ENCODE measurements around the gene GCC1.
"Not testable (repeated sequence)": the region's sequence is repeated elsewhere in the genome, so short reads cannot be mapped to it uniquely, and the experiment has no call there.

Gene GCC1

DNA sequence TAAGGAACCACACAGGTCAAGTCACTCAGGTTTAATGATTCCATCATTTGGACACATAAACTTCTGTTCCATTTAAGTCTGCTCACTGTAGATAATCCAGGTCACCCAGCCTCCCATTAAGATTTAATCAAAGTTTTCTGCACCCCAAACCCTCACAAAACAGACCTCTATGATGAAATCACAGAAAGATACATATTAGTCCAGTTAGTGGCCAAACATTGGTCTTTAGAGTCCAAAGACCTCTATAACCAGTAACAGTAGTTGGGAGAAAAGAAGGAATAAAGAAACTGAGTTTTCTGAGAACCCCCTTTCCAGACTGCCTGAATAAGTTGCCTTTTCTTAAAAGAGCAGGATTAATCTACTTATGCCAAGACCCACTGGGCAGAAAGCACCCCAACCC, 4.8 kb downstream of the GCC1 start:
- peak overlapping the region; percentile 72 for H3K27ac ChIP-seq (ENCODE audit: low read depth, low read length)
- no peaks in the 10 kb centered on the region for H3K9me3 ChIP-seq (ENCODE audit: control insufficient read depth in 5 of 5, low read length in 5 of 5)
- H3K4me3 ChIP-seq (ENCODE audit: low read depth in 1 of 5, low read length in 5 of 5): no peak overlapping the region
- H3K4me1 ChIP-seq (ENCODE audit: control insufficient read depth in 5 of 5, insufficient read depth in 5 of 5, low read length in 5 of 5): peaks cover 18 to 60% (median 53%) of the 10 kb centered on the region in 5 donors
- peaks cover 3 to 31% (median 28%) of the 10 kb centered on the region in 5 donors for H3K36me3 ChIP-seq (ENCODE audit: control insufficient read depth in 5 of 5, insufficient read depth in 5 of 5, low read length in 5 of 5)
- H3K9ac ChIP-seq (ENCODE audit: low read length in 5 of 5): peak overlapping the region in 3 of 5 donors; percentile 2 to 64 (median 52)
- H3K27me3 ChIP-seq (ENCODE audit: control insufficient read depth in 5 of 5, insufficient read depth in 4 of 5, low read length in 5 of 5): no peaks in the 10 kb centered on the region

DNA sequence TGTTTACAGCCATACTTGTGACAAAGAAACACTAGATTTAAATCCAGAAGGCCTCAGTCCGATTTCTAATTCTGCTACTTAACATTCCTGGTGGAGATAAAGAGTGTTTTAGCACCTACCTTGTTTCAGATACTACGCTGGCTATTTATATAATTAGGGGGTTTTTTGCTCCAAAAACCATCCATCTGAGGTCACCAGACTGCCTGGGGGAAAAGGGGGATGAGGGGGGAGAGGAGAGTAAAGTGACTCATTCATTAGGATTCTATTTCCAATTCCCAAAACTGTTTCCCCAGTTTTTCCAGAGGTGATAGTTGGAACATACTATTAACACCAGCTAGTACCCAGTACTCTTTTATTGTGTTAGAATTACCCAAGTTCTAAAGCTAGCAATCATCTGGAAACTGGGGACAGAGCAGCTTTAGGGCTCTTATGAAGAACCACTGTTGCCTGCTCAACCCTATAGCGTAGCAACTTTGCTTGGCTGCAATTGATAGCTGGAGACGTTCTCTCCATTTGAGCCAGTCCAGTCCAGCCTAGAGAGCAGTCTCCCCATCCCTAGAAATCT, 6.6 kb downstream of the GCC1 start:
- H3K9me3 ChIP-seq (ENCODE audit: control insufficient read depth in 5 of 5, low read length in 5 of 5): no peaks in the 10 kb centered on the region
- no peak overlapping the region for H3K4me3 ChIP-seq (ENCODE audit: low read depth in 1 of 5, low read length in 5 of 5)
- peaks cover 3 to 34% (median 28%) of the 10 kb centered on the region in 5 donors for H3K36me3 ChIP-seq (ENCODE audit: control insufficient read depth in 5 of 5, insufficient read depth in 5 of 5, low read length in 5 of 5)
- no peaks in the 10 kb centered on the region for H3K27me3 ChIP-seq (ENCODE audit: control insufficient read depth in 5 of 5, insufficient read depth in 4 of 5, low read length in 5 of 5)
- H3K4me1 ChIP-seq (ENCODE audit: control insufficient read depth in 5 of 5, insufficient read depth in 5 of 5, low read length in 5 of 5): peaks cover 7 to 46% (median 39%) of the 10 kb centered on the region in 5 donors
- peak overlapping the region; percentile 69 for H3K27ac ChIP-seq (ENCODE audit: low read depth, low read length)
- peak overlapping the region in 2 of 5 donors; percentile 4 to 35 for H3K9ac ChIP-seq (ENCODE audit: low read length in 5 of 5)

DNA sequence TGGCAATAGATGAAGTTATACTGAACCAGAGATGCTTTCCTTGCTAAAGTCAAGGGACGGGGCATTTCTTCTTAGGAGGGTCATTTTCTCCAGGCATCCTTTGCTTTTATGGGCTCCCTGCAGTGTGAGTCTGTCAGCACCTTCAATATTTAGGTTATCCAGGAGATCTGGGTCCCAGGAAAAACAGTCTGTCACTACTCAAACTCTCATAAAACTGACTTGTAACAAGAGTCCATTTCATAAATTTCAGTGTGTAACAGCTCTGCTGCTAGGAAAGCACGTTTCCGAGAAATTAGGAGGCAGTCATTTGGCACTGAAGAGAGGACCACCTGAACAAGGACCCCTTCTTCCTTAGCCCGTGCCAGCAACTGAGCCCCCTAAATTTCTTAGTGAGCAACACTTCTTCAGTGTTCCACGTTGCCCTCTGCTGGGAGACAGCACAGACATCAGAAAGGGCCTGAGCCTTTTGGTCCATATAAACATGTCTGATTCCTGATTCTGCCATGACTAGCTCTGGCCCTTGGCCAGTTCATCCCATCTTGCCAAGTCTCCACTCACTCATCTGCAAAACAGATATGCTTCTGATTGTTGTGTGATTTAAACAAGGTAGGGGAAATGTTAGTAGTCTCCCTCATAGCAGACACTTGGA, 7.2 kb downstream of the GCC1 start:
- peaks cover 4 to 39% (median 33%) of the 10 kb centered on the region in 5 donors for H3K4me1 ChIP-seq (ENCODE audit: control insufficient read depth in 5 of 5, insufficient read depth in 5 of 5, low read length in 5 of 5)
- H3K27me3 ChIP-seq (ENCODE audit: control insufficient read depth in 5 of 5, insufficient read depth in 4 of 5, low read length in 5 of 5): no peaks in the 10 kb centered on the region
- H3K9me3 ChIP-seq (ENCODE audit: control insufficient read depth in 5 of 5, low read length in 5 of 5): no peaks in the 10 kb centered on the region
- H3K9ac ChIP-seq (ENCODE audit: low read length in 5 of 5): peak overlapping the region in 1 of 5 donors; percentile 4
- peaks cover 3 to 33% (median 25%) of the 10 kb centered on the region in 5 donors for H3K36me3 ChIP-seq (ENCODE audit: control insufficient read depth in 5 of 5, insufficient read depth in 5 of 5, low read length in 5 of 5)
- H3K4me3 ChIP-seq (ENCODE audit: low read depth in 1 of 5, low read length in 5 of 5): no peak overlapping the region
- peak overlapping the region; percentile 59 for H3K27ac ChIP-seq (ENCODE audit: low read depth, low read length)

DNA sequence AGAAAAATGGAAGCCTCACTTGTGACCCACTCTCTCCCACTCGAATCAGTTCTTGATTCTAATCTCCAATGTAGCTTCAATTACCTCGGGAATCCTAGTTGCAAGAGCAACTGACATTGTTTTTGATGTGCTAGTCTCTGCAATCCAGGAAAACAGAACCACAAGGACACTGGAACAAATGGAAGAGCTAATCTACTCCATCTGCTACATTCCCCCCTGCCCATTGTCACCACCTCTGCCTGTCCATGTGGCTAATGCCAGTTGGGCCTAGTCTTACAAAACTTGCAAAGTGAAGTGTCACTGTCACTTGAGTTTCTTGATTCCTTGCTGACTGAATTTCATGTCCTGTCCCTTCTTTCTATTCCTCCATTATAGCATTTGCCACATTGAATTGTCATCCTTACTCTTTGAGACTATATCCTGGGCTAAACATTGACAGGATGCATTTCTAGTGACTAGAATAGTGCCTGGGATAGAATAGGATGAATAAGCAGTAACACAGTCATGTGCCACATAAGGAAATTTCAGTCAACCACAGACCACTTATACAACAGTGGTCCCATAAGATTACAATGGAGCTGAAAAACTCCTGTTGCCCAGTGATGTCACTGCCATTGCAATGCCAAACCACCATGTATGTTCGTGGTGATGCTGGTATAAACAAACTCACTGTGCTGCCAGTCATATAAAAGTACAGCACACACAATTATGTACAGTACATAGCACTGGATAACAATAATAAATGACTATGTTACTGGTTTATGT, 13.5 kb downstream of the GCC1 start:
- no peak overlapping the region for H3K9ac ChIP-seq (ENCODE audit: low read length in 5 of 5)
- no peaks in the 10 kb centered on the region for H3K27me3 ChIP-seq (ENCODE audit: control insufficient read depth in 5 of 5, insufficient read depth in 4 of 5, low read length in 5 of 5)
- no peak overlapping the region for H3K4me3 ChIP-seq (ENCODE audit: low read depth in 1 of 5, low read length in 5 of 5)
- H3K4me1 ChIP-seq (ENCODE audit: control insufficient read depth in 5 of 5, insufficient read depth in 5 of 5, low read length in 5 of 5): no peaks in the 10 kb centered on the region
- no peaks in the 10 kb centered on the region for H3K9me3 ChIP-seq (ENCODE audit: control insufficient read depth in 5 of 5, low read length in 5 of 5)
- H3K36me3 ChIP-seq (ENCODE audit: control insufficient read depth in 5 of 5, insufficient read depth in 5 of 5, low read length in 5 of 5): peaks cover 0 to 3% (median 0%) of the 10 kb centered on the region in 5 donors
- H3K27ac ChIP-seq (ENCODE audit: low read depth, low read length): no peak overlapping the region

DNA sequence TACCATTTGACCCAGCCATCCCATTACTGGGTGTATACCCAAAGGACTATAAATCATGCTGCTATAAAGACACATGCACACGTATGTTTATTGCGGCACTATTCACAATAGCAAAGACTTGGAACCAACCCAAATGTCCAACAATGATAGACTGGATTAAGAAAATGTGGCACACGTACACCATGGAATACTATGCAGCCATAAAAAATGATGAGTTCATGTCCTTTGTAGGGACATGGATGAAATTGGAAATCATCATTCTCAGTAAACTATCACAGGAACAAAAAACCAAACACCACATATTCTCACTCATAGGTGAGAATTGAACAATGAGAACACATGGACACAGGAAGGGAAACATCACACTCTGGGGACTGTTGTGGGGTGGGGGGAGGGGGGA, 17.4 kb downstream of the GCC1 start:
- H3K27me3 ChIP-seq (ENCODE audit: control insufficient read depth in 5 of 5, insufficient read depth in 4 of 5, low read length in 5 of 5); H3K9ac ChIP-seq (ENCODE audit: low read length in 5 of 5); H3K9me3 ChIP-seq (ENCODE audit: control insufficient read depth in 5 of 5, low read length in 5 of 5); H3K27ac ChIP-seq (ENCODE audit: low read depth, low read length); H3K4me1 ChIP-seq (ENCODE audit: control insufficient read depth in 5 of 5, insufficient read depth in 5 of 5, low read length in 5 of 5); H3K4me3 ChIP-seq (ENCODE audit: low read depth in 1 of 5, low read length in 5 of 5); H3K36me3 ChIP-seq (ENCODE audit: control insufficient read depth in 5 of 5, insufficient read depth in 5 of 5, low read length in 5 of 5): not testable (repeated sequence)

DNA sequence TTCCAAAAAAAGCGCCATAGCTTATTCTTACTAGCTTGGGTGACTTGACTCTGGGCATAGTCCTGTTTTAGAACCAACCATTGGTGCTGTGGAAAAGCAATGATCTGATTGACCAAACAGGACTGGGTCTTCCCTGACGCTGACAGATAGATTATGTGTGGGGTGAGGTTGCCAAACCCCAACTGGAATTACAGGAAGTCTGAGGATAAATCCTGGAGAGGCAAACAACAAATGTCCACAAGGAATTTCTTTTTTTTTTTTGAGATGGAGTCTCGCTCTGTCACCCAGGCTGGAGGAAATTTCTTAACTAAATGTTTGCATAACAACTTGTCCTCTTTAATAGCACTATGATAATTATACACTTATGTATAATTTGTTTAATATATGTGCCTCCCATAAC, 19.2 kb downstream of the GCC1 start:
- Histone ChIP-seq H3K4me3 (ENCODE audit: low read depth in 1 of 5, low read length in 5 of 5) (no peak overlapping the region), H3K9me3 (ENCODE audit: control insufficient read depth in 5 of 5, low read length in 5 of 5) (peaks cover 0 to 5% (median 0%) of the 10 kb centered on the region in 5 donors), H3K36me3 (ENCODE audit: control insufficient read depth in 5 of 5, insufficient read depth in 5 of 5, low read length in 5 of 5) (no peaks in the 10 kb centered on the region), H3K9ac (ENCODE audit: low read length in 5 of 5) (no peak overlapping the region), H3K27ac (ENCODE audit: low read depth, low read length) (no peak overlapping the region), H3K4me1 (ENCODE audit: control insufficient read depth in 5 of 5, insufficient read depth in 5 of 5, low read length in 5 of 5) (no peaks in the 10 kb centered on the region), H3K27me3 (ENCODE audit: control insufficient read depth in 5 of 5, insufficient read depth in 4 of 5, low read length in 5 of 5) (no peaks in the 10 kb centered on the region)

DNA sequence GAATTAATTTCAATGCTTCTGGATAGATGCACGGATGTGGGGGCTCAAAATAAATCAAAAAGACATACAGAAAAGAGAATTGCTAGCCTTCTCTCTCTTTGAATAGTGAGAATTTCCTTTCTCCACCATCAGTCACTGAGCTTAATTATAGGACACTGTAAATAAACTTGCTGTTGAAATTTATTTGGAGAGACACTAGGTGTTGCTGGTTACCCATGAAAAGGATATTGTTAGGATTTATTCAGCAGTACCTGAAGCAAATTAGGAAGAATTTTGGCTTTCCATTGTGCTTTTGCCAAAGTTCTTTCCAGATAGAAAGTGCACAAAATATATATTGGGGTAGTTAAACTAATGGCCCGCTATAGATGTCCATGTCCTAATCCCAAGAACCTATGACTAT, 27.6 kb downstream of the GCC1 start:
- Histone ChIP-seq H3K27me3 (ENCODE audit: control insufficient read depth in 5 of 5, insufficient read depth in 4 of 5, low read length in 5 of 5) (no peaks in the 10 kb centered on the region), H3K36me3 (ENCODE audit: control insufficient read depth in 5 of 5, insufficient read depth in 5 of 5, low read length in 5 of 5) (no peaks in the 10 kb centered on the region), H3K9me3 (ENCODE audit: control insufficient read depth in 5 of 5, low read length in 5 of 5) (no peaks in the 10 kb centered on the region), H3K4me3 (ENCODE audit: low read depth in 1 of 5, low read length in 5 of 5) (no peak overlapping the region), H3K4me1 (ENCODE audit: control insufficient read depth in 5 of 5, insufficient read depth in 5 of 5, low read length in 5 of 5) (no peaks in the 10 kb centered on the region), H3K9ac (ENCODE audit: low read length in 5 of 5) (no peak overlapping the region), H3K27ac (ENCODE audit: low read depth, low read length) (no peak overlapping the region)

DNA sequence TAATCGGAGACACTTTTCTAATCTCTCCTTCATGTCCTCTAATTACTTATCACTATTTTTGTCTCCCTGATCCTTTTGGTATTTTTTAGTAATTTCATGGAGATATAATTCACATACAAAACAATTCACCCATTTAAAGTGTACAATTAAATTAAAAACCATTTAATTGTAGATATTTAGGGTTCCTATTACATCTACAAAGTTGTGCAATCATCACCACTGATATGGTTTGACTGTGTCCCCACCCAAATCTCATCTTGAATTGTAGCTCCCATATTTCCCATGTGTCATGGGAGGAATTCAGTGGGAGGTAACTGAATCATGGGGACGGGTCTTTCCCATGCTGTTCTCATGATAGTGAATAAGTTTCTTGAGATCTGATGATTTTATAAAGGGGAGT, 29.0 kb downstream of the GCC1 start:
- no peaks in the 10 kb centered on the region for H3K9me3 ChIP-seq (ENCODE audit: control insufficient read depth in 5 of 5, low read length in 5 of 5)
- H3K4me3 ChIP-seq (ENCODE audit: low read depth in 1 of 5, low read length in 5 of 5): no peak overlapping the region
- no peak overlapping the region for H3K27ac ChIP-seq (ENCODE audit: low read depth, low read length)
- no peaks in the 10 kb centered on the region for H3K27me3 ChIP-seq (ENCODE audit: control insufficient read depth in 5 of 5, insufficient read depth in 4 of 5, low read length in 5 of 5)
- H3K4me1 ChIP-seq (ENCODE audit: control insufficient read depth in 5 of 5, insufficient read depth in 5 of 5, low read length in 5 of 5): no peaks in the 10 kb centered on the region
- H3K36me3 ChIP-seq (ENCODE audit: control insufficient read depth in 5 of 5, insufficient read depth in 5 of 5, low read length in 5 of 5): no peaks in the 10 kb centered on the region
- H3K9ac ChIP-seq (ENCODE audit: low read length in 5 of 5): no peak overlapping the region

DNA sequence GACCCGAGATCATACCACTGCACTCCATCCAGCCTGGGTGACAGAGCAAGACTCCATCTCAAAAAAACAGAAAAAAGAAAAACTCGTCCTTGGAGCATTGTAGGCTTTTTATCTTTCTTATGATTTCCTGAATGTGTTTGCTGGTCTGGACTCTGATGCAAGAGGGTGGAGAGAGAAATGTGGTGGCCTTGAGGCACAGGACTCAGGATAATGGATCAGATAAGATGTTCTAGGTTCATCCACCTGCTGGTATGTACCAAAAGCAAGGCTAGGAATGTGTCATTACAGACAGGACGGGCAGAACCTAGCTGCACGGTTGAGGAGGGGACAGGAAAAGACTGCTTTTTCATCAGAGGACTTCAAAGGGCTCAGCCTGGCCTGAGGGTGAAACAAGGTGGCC, 33.5 kb downstream of the GCC1 start:
- no peaks in the 10 kb centered on the region for H3K9me3 ChIP-seq (ENCODE audit: control insufficient read depth in 5 of 5, low read length in 5 of 5)
- no peak overlapping the region for H3K4me3 ChIP-seq (ENCODE audit: low read depth in 1 of 5, low read length in 5 of 5)
- no peak overlapping the region for H3K9ac ChIP-seq (ENCODE audit: low read length in 5 of 5)
- no peaks in the 10 kb centered on the region for H3K4me1 ChIP-seq (ENCODE audit: control insufficient read depth in 5 of 5, insufficient read depth in 5 of 5, low read length in 5 of 5)
- no peaks in the 10 kb centered on the region for H3K27me3 ChIP-seq (ENCODE audit: control insufficient read depth in 5 of 5, insufficient read depth in 4 of 5, low read length in 5 of 5)
- H3K36me3 ChIP-seq (ENCODE audit: control insufficient read depth in 5 of 5, insufficient read depth in 5 of 5, low read length in 5 of 5): no peaks in the 10 kb centered on the region
- no peak overlapping the region for H3K27ac ChIP-seq (ENCODE audit: low read depth, low read length)

DNA sequence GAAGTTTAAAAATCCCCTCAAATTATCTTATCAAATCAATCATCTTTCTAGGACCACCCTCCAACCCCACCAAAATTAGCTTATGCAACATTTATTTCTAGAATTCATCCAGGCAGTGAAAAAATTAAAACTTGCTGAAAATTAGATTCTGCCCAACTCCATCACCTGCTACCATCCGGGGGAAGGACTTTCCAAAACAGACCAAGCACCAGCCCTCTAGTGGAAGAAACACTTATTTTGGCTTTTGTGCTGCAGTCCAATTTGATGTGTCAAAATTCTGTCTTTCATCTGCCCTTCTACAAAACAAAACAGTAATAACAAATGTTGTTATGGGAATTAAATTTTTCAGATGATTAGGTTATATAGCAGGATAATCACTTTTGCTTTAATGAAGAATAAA, 35.1 kb downstream of the GCC1 start:
- Histone ChIP-seq H3K9ac (ENCODE audit: low read length in 5 of 5) (no peak overlapping the region), H3K27me3 (ENCODE audit: control insufficient read depth in 5 of 5, insufficient read depth in 4 of 5, low read length in 5 of 5) (no peaks in the 10 kb centered on the region)

More for the DNA sequence above, 35.1 kb downstream of the GCC1 start:
- Histone ChIP-seq H3K36me3 (ENCODE audit: control insufficient read depth in 5 of 5, insufficient read depth in 5 of 5, low read length in 5 of 5) (no peaks in the 10 kb centered on the region), H3K4me1 (ENCODE audit: control insufficient read depth in 5 of 5, insufficient read depth in 5 of 5, low read length in 5 of 5) (no peaks in the 10 kb centered on the region), H3K9me3 (ENCODE audit: control insufficient read depth in 5 of 5, low read length in 5 of 5) (peaks cover 0 to 2% (median 0%) of the 10 kb centered on the region in 5 donors), H3K4me3 (ENCODE audit: low read depth in 1 of 5, low read length in 5 of 5) (no peak overlapping the region), H3K27ac (ENCODE audit: low read depth, low read length) (no peak overlapping the region)
